HAP-1 (cell line): ENCODE measurements around the gene BICDL2.

Experiments used
- DNase-seq, 2 experiments: peaks; one replicate each; pipeline ENCODE4 v3.0.0-alpha.2; 2016 to 2020; ENCODE audit warnings: low spot score in 2 of 2
- H3K27me3 ChIP-seq: fragments of 250-450 bp; sonication (Bioruptor Pico); 2 replicates; pipeline ENCODE4 v1.5.1; 2020; ENCODE audit warnings: low read depth, mild to moderate bottlenecking, moderate library complexity
- H3K36me3 ChIP-seq: fragments of 250-450 bp; sonication (Bioruptor Pico); replicated peaks from 2 replicates; pipeline ENCODE4 v1.5.1; 2020; ENCODE audit warnings: mild to moderate bottlenecking
- H3K4me1 ChIP-seq: fragments of 250-450 bp; sonication (Bioruptor Pico); 2 replicates; pipeline ENCODE4 v1.5.1; 2020; ENCODE audit warnings: mild to moderate bottlenecking
- H3K4me3 ChIP-seq: fragments of 250-450 bp; sonication (Bioruptor Pico); 2 replicates; pipeline ENCODE4 v1.5.1; 2020; ENCODE audit warnings: mild to moderate bottlenecking, moderate library complexity
- H3K9me3 ChIP-seq: fragments of 250-450 bp; sonication (Bioruptor Pico); 2 replicates; pipeline ENCODE4 v1.5.1; 2020; ENCODE audit warnings: mild to moderate bottlenecking, moderate library complexity
- in situ Hi-C: fragments of 300-500 bp; cut with MboI; formaldehyde crosslinking; loops from 3 replicates; pipeline ENCODE4 v1.14.3; 2020; ENCODE audit warnings: low sequenced_read_pairs, inconsistent platforms, mixed read lengths

Gene BICDL2

DNA sequence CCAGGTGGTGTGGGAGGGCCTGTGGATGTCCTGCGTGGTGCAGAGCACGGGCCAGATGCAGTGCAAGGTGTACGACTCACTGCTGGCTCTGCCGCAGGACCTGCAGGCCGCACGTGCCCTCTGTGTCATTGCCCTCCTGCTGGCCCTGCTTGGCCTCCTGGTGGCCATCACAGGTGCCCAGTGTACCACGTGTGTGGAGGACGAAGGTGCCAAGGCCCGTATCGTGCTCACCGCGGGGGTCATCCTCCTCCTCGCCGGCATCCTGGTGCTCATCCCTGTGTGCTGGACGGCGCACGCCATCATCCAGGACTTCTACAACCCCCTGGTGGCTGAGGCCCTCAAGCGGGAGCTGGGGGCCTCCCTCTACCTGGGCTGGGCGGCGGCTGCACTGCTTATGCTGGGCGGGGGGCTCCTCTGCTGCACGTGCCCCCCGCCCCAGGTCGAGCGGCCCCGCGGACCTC is 23.2 kb downstream of the BICDL2 start:
- no peaks in the 10 kb centered on the region for H3K27me3 ChIP-seq
- H3K4me3 ChIP-seq: no peak overlapping the region
- H3K9me3 ChIP-seq: no peaks in the 10 kb centered on the region
- peaks cover 3% of the 10 kb centered on the region for H3K4me1 ChIP-seq
- in situ Hi-C loops: no loop called here
- H3K36me3 ChIP-seq: no peaks in the 10 kb centered on the region
- no peak for DNase-seq

DNA sequence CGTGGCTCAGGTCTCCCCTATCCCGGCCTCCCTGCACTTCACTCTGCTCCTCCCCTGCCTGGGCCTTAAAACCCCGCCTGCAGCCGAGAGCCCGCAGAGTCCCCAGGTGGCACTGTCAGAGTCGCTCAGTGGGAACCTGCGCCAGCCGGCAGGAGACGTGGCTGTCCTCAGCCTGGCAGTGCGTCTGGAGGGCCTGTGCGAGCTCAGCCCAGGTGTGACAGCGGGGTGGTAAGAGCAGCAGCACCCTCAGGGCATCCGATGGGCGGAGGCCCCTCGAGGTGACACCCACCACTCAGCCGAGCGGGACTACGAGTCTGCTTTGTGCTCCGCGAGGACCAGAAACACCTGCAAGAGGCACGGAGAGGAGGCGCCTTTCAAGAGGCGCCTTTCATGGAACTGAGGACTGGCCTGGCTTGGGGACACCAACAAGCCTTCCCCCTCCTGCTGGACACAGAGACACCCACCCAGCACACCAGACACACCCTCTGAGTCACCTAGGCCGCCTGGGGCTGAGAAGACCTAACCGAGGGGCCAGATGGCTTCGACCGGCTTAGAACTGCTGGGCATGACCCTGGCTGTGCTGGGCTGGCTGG is 23.8 kb downstream of the BICDL2 start, which contains the start of gene CLDN9:
CLDN9 (plus strand) TSS at position 96 of the 593 bp plus-strand sequence; CDS start at position 536, 440 bp downstream.
- H3K4me3 ChIP-seq: no peak within 1 kb of the TSS
- no peaks in the 10 kb centered on the region for H3K27me3 ChIP-seq
- no peaks in the 10 kb centered on the region for H3K9me3 ChIP-seq
- no peaks in the 10 kb centered on the region for H3K36me3 ChIP-seq
- in situ Hi-C loops: no loop called here
- peaks cover 9% of the 10 kb centered on the region for H3K4me1 ChIP-seq
- no peak for DNase-seq

DNA sequence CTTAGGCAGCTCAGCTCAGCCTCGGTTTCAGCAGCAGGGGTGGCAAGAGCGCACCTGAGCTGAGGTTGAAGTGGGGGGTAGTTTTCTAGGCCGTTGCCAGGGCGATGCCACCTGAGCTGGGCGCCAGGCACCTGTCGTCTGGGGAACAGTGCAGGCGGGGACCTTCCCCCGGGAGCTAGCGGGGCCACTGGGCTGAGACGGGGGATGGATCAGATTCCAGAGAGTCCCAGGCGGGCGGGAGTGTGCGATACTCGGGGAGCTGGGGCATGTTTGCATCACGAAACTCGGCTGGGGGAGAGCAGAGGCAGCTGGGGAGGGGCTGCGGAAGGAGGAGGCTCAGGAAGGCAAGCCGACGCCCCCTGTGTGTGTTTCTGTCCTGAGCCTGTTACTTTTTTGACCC is 24.5 kb downstream of the BICDL2 start:
- Histone ChIP-seq H3K27me3 (no peaks in the 10 kb centered on the region), H3K4me1 (peaks cover 15% of the 10 kb centered on the region), H3K9me3 (no peaks in the 10 kb centered on the region), H3K4me3 (no peak overlapping the region), H3K36me3 (no peaks in the 10 kb centered on the region)
- DNase-seq: no peak
- in situ Hi-C loops: no loop called here

DNA sequence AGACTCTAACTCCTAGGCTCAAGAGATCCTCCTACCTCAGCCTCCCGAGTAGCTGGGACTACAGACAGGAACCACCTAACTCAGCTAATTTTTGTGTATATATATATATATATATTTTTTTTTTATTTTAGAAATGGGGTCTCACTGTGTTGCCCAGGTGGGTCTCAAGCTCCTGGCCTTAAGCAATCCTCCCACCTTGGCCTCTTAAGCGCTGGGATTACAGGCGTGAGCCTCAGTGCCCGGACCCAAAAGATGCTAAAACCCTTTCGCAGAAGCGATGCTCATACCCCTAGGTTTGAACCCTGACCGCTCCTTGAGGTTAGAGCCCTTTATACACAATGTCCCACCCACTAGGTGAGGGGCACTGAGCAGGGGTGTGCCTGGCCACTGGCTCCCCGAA is 26.2 kb downstream of the BICDL2 start:
- Histone ChIP-seq H3K27me3 (no peaks in the 10 kb centered on the region), H3K9me3 (no peaks in the 10 kb centered on the region), H3K36me3 (no peaks in the 10 kb centered on the region), H3K4me3 (no peak overlapping the region), H3K4me1 (peaks cover 15% of the 10 kb centered on the region)
- in situ Hi-C loops: no loop called here
- no peak for DNase-seq

DNA sequence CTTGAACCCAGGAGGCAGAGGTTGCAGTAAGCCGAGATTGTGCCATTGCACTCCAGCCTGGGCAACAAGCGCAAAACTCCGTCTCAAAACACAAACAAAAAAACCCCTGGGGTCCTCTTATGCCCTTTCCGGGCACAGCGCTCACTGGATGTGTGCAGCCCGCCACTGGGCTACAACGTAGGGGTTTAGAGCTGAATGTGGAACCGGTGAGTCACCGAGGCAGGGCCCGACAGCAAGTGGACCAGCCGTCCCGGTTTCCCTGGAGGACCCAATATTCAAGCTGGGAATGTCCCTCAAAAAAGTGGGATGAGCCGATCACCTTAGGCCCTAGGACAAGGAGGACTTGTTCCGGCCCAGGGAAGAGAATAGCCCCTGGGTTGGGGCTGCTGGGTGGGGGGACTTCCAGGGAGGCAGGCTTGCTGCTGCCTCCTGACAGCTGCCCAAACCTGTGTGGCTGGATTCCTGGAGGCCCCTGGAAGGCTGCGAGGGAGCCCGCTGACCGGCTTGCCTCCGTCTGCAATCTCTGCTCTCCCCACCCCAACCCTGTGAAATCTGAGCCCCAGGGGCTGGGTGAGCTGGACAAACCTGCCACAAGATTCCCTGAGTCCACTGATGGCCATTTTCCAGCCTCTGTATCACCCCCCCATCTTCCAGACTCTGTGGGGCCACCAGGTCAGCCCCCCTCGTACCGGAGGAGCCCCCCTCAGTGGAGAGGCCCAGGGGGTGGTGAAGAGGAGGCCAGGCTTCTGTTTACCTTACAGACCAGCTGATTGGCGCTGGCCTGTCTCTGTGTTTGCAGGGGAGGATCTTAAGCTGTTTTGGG is 27.0 kb downstream of the BICDL2 start:
- DNase-seq: no peak
- no peaks in the 10 kb centered on the region for H3K9me3 ChIP-seq
- no peak overlapping the region for H3K4me3 ChIP-seq
- no peaks in the 10 kb centered on the region for H3K27me3 ChIP-seq
- H3K36me3 ChIP-seq: no peaks in the 10 kb centered on the region
- peaks cover 19% of the 10 kb centered on the region for H3K4me1 ChIP-seq
- in situ Hi-C loops: no loop called here

DNA sequence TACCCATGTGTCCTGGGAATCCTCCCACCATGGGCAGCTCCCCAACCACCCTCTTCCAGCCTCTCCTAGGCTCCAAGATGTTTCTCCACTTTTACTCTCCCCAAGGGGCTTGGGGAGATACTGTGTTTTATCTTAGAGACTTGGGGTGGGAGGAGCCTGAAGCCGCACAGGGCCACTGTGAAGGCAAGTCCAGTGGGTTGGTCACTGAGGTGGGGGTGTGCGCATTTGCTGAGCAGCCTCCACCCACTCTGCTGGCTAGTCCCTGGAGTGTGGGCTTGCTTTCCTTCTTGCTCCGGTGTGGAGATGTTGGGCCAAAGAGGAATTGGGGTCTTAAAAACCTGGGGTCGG is 28.1 kb downstream of the BICDL2 start:
- Histone ChIP-seq H3K36me3 (no peaks in the 10 kb centered on the region), H3K9me3 (no peaks in the 10 kb centered on the region), H3K4me3 (no peak overlapping the region), H3K4me1 (peaks cover 19% of the 10 kb centered on the region), H3K27me3 (no peaks in the 10 kb centered on the region)
- DNase-seq: no peak
- in situ Hi-C loops: no loop called here

DNA sequence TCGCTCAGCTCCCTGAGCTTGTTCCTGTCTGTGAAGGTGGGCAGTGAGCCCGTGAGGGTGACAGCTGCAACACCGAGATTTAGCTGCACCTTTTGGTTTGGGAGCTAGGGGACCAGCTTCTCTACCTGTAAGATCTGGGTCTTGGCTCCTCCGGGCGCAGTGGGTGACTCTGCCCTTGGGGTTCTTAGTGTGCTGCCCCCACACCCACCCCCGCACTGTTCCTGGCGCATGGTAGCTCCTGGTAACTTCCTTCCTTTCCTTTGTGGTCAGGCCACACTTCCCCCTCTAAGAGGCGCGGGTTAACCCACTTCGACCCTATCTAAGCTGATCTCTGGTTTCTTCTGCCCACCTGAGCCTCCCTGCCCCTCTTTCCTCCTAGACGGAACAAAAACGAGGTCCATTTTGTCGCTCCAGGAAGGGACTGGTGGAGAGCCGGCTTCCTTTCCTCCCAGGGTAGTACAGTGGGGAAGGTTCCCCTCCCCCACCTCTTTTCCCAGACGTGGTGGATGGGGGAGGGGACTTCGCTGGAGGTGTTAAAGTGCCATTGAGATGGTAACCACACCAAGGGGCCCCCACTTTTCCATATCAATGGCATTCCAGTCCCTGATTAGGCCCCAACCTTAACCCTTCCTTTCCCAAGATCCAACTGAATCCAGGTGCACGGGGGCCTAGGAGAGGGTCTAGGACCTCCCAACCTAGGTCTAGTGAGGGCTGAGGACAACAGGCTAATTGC is 28.6 kb downstream of the BICDL2 start:
- in situ Hi-C loops: no loop called here
- H3K9me3 ChIP-seq: no peaks in the 10 kb centered on the region
- no peaks in the 10 kb centered on the region for H3K36me3 ChIP-seq
- DNase-seq: peak; percentile 62 to 74
- H3K4me1 ChIP-seq: peaks cover 19% of the 10 kb centered on the region
- no peak overlapping the region for H3K4me3 ChIP-seq
- no peaks in the 10 kb centered on the region for H3K27me3 ChIP-seq

DNA sequence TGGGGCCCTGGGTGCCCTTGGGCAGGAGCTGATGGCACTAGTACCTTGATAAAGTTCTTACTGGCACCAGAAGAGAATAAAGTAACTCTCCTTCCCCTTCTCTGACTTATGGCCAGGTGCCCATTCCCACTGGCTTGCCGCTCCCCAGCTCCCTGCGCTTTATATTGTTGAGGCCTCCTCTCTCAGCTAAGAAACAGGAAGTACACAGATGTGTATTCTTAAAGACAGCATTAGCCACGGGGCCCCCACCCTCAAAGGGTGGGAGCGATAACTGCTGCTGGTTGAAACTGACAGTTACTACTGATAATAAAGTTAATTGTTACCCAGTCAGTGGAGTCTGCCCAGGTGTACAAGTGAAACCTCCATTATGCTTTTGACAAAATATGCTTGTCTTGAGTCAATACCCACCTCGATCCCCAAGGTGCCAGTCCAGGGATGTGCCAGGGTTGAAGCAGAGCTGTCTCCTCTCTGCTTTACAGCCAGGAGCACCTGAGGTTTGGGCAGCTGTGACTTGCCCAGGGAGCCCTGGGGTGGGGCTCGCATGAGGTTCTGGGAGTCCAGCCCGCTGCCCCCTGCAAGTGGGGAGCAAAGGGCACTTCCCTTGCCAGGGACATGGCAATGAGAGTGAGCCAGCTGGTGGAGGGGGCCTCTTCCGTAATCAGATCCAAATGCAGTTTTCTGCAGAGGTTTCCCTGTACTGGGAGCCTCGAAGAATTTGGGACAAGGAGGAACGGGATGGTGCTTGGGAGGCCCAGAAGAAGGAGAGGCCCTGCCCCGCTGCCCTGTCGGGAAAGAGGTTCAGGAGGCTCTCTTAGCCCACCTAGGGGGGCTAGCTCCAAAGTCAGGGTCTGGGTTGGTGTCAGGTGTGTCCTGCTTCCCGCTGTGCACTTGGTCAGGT is 29.4 kb downstream of the BICDL2 start:
- no peak overlapping the region for H3K4me3 ChIP-seq
- no peaks in the 10 kb centered on the region for H3K9me3 ChIP-seq
- peaks cover 19% of the 10 kb centered on the region for H3K4me1 ChIP-seq
- H3K36me3 ChIP-seq: no peaks in the 10 kb centered on the region
- in situ Hi-C loops: no loop called here
- DNase-seq: no peak
- no peaks in the 10 kb centered on the region for H3K27me3 ChIP-seq

DNA sequence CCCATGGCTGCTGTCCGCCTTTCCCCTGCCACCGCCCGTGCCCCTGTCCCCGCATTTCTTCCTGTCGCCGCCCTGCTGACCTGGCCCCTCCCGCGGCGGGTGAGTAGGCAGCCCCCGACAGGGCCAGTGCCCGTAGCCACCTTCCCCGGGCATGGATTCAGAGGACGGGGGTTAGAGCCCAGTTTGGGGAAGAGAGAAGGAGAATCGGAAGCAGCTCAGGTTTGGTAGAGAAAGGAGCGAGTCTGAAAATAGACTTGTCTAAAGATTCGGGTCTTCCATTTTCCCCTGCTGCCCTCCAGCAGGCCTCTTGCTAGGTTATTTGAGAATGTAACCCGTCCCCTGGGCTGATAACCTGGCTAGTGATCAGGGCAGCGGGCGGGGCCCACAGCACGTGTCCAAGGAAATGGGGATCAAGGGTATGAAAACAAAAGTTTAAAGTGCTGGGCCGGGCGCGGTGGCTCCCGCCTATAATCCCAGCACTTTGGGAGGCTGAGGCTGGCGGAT is 31.9 kb downstream of the BICDL2 start:
- peaks cover 19% of the 10 kb centered on the region for H3K4me1 ChIP-seq
- in situ Hi-C loops: no loop called here
- H3K4me3 ChIP-seq: peak overlapping the region; percentile 37
- no peaks in the 10 kb centered on the region for H3K36me3 ChIP-seq
- H3K9me3 ChIP-seq: no peaks in the 10 kb centered on the region
- DNase-seq: peak in 1 of 2 experiments; percentile 51
- no peaks in the 10 kb centered on the region for H3K27me3 ChIP-seq

DNA sequence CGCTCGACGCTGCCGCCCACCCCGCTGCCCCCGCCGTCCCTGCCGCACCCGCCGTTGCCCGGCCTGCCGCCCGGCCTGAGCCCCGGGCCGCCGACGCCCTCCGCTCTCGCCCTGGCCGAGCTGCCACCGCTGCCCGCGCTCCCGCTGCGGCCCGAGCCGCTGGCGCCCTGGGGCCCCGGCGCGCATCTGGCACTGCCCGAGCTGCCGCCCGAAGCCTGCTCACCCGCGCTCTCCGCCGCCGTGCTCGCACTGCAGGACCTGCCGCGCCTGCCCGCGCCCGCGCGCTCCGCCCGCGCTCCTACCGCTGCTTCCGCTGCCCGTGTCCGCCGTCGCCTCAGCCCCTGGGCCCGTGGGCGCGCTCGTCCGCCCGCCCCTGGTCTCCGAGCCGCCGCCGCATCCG is 32.4 kb downstream of the BICDL2 start:
- Histone ChIP-seq H3K36me3 (no peaks in the 10 kb centered on the region), H3K27me3 (no peaks in the 10 kb centered on the region), H3K9me3 (no peaks in the 10 kb centered on the region), H3K4me3 (no peak overlapping the region), H3K4me1 (peaks cover 19% of the 10 kb centered on the region)
- DNase-seq: peak in 1 of 2 experiments; percentile 39
- in situ Hi-C loops: no loop called here

DNA sequence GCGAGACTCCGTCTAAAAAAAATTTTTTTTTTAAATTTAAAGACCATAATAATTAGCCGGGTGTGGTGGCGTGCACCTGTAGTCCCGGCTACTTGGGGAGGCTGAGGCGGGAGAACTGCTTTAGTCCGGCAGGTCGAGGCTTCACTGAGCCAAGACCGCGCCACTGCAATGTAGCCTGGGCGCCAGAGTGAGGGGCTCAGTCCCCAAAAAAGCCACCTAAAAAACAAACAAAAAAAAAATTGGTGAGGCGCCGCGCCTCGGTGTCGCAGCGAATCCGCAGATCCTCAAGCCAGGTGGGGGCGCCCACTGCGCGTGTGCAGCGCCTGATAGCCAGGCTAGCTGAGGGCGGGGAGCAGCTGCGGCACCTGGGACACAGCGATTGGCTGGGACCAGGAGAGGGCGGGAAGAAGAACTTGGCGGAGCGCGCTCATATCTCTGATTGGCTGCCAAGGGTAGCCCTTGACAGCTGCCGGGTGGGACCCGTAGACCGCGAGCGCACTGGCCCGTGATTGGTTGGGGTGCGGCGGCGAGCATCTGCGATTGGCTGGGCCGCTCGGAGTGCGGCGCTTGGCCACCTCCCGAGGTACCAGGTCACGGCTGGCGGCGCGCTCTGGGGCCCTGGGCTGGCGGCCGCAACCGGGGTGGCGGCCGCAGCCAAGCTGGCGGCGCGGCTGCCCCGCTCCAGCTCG is 33.0 kb downstream of the BICDL2 start:
- H3K4me1 ChIP-seq: peaks cover 18% of the 10 kb centered on the region
- peak overlapping the region; percentile 12 for H3K4me3 ChIP-seq
- in situ Hi-C loops: no loop called here
- peak; percentile 97 to 98 for DNase-seq
- H3K36me3 ChIP-seq: no peaks in the 10 kb centered on the region
- H3K27me3 ChIP-seq: no peaks in the 10 kb centered on the region
- no peaks in the 10 kb centered on the region for H3K9me3 ChIP-seq

DNA sequence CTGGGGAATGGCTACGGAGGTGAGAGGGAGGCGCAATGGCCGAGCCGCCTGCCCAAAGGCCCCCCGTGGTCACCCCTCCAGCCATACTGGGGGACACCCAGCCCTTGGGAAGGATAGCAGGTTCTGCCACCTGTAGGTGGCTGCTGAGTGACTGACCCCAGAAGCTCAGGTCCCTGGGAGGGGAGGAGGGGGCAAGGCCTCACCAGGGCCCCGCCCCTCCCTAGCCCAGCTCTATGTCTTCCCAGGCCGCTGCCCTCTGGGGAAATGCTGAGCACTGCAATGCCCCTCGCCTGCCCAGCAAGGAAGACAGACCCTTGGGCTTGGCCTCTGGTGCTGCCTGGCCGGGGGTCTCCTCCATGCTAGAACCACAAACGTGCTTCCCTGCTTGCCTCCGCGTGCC is 35.4 kb downstream of the BICDL2 start:
- no peaks in the 10 kb centered on the region for H3K36me3 ChIP-seq

More for the DNA sequence above, 35.4 kb downstream of the BICDL2 start:
- DNase-seq: no peak
- in situ Hi-C loops: no loop called here
- Histone ChIP-seq H3K27me3 (peaks cover 3% of the 10 kb centered on the region; the same call in 1 of the 2 replicates), H3K9me3 (no peaks in the 10 kb centered on the region), H3K4me3 (no peak overlapping the region), H3K4me1 (peaks cover 4% of the 10 kb centered on the region)
